GM23248 (cell line): ENCODE measurements around the gene ZFP2.

ENCODE experiments used
- EZH2 ChIP-seq: fragments of 200-600 bp; sonication (generic); IDR thresholded peaks from 2 replicates; pipeline ENCODE4 v1.6.1; 2018; ENCODE audit warnings: antibody characterized with exemption, mild to moderate bottlenecking; ENCODE audit not compliant: insufficient read depth, poor library complexity, severe bottlenecking
- EZH2phosphoT487 ChIP-seq: fragments of 200-600 bp; sonication (generic); IDR thresholded peaks from 2 replicates; pipeline ENCODE4 v1.6.1; 2018; ENCODE audit warnings: antibody characterized with exemption, moderate library complexity, mild to moderate bottlenecking, low read depth; ENCODE audit not compliant: insufficient read depth

- no peak for TF ChIP-seq EZH2
- no peak for TF ChIP-seq EZH2phosphoT487
These were observed 45.6 kb downstream of the ZFP2 start for GRCh38 chr5:178941361-178941760.
